Stomach (tissue), 4 donors: ENCODE results near the gene CCR2.

Experiments
- CTCF ChIP-seq, 7 experiments: fragments of 450-650 bp in 4 of 7; fragments of 200-600 bp in 3 of 7; sonication (generic) in 3 of 7; IDR thresholded peaks; one replicate each; pipeline ENCODE4 v1.5.1; 2016 to 2019; ENCODE audit warnings: antibody characterized with exemption in 7 of 7, control low read depth in 2 of 7, mild to moderate bottlenecking in 1 of 7
- EP300 ChIP-seq: sonication (generic); formaldehyde crosslinking; IDR thresholded peaks from one replicate; pipeline ENCODE4 v1.6.1; 2017; ENCODE audit warnings: antibody characterized with exemption
- POLR2A ChIP-seq, 4 donors: fragments of 450-650 bp; IDR thresholded peaks; one replicate each; pipeline ENCODE4 v1.6.1; 2016; ENCODE audit warnings: antibody characterized with exemption in 4 of 4, control low read depth in 2 of 4, mild to moderate bottlenecking in 1 of 4, moderate library complexity in 1 of 4
- POLR2AphosphoS5 ChIP-seq, 3 donors: sonication (generic); formaldehyde crosslinking; IDR thresholded peaks; one replicate each; pipeline ENCODE4 v1.6.1; 2016; ENCODE audit warnings: antibody characterized with exemption in 3 of 3

- TF ChIP-seq CTCF (IDR thresholded peaks at IDR 0.05) (no peak), POLR2AphosphoS5 (IDR thresholded peaks at IDR 0.05) (no peak), POLR2A (IDR thresholded peaks at IDR 0.05) (no peak), EP300 (no peak)
Measured at GRCh38 chr3:46304739-46305138, 49.2 kb upstream of the CCR2 start.
